Peyer's patch (tissue), 4 donors: ENCODE results near the gene ONECUT1.

Experiments used
- POLR2A ChIP-seq, 2 donors: fragments of 450-650 bp; IDR thresholded peaks; one replicate each; pipeline ENCODE4 v1.5.1; 2017; ENCODE audit warnings: antibody characterized with exemption in 2 of 2, mild to moderate bottlenecking in 2 of 2, moderate library complexity in 2 of 2
- TF ChIP-seq, protein P1 (sequence below), 6 experiments: fragments of 450-650 bp in 4 of 6; fragments of 200-600 bp in 2 of 6; sonication (generic) in 1 of 6; IDR thresholded peaks; one replicate each; pipeline ENCODE4 v1.5.1; 2017 to 2019; ENCODE audit warnings: antibody characterized with exemption in 6 of 6, mild to moderate bottlenecking in 3 of 6, moderate library complexity in 1 of 6

- TF ChIP-seq, protein P1, sequence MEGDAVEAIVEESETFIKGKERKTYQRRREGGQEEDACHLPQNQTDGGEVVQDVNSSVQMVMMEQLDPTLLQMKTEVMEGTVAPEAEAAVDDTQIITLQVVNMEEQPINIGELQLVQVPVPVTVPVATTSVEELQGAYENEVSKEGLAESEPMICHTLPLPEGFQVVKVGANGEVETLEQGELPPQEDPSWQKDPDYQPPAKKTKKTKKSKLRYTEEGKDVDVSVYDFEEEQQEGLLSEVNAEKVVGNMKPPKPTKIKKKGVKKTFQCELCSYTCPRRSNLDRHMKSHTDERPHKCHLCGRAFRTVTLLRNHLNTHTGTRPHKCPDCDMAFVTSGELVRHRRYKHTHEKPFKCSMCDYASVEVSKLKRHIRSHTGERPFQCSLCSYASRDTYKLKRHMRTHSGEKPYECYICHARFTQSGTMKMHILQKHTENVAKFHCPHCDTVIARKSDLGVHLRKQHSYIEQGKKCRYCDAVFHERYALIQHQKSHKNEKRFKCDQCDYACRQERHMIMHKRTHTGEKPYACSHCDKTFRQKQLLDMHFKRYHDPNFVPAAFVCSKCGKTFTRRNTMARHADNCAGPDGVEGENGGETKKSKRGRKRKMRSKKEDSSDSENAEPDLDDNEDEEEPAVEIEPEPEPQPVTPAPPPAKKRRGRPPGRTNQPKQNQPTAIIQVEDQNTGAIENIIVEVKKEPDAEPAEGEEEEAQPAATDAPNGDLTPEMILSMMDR (IDR thresholded peaks at IDR 0.05): no peak
- TF ChIP-seq POLR2A (IDR thresholded peaks at IDR 0.05): no peak
These were observed 6.8 kb upstream of the ONECUT1 start for GRCh38 chr15:52796753-52797520.
